GM19397 (cell line): ENCODE results near the gene FAM83C.
"Not testable (repeated sequence)": the region's sequence is repeated elsewhere in the genome, so short reads cannot be mapped to it uniquely, and the experiment has no call there.

Experiments used
- ATAC-seq: cut with Tn5 transposase; IDR thresholded peaks from one replicate; pipeline ENCODE4 v1.9.1; 2021; ENCODE audit warnings: mild to moderate bottlenecking, moderate library complexity; ENCODE audit not compliant: unreplicated experiment

FAM83C gene

GRCh38 chr20:35270021-35270902, 22.0 kb downstream of the FAM83C start:
- ATAC-seq: no peak

DNA sequence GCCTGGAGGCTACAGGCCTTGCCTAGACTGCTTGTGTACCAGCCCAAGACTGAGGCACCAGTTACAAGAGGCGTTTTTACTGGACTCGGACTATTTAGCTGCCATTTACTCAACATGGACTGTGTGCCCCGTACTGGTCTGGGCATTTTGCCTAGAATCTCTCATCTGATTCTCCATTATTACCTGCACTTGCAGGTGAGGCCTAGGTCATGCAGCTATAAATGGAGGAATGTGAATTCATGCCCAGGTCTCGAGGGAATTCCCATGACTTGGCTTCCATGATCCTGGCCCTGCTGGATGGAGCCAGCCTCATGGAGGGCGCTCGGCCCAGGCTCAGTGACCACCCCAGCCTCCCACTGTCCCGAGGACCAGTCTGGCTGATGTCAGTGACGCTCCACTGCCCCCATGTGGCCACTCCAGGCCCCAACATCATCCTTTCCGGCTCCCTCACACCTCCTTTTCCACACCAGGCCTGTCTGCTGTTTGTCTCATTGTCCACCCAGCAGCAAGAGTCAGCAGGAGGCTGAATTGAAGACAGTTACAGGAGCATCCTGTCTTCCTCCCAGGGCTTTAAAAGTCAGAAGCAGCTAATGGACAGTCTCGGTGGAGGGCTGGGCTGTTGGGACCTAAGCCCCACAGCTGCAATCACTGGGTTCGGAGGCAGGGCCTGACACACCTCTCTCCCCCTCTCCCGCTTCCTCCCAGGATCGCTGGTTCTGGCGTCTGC, 23.0 kb downstream of the FAM83C start:
- ATAC-seq: no peak

GRCh38 chr20:35267092-35267491, 25.1 kb downstream of the FAM83C start:
- ATAC-seq: no peak

DNA sequence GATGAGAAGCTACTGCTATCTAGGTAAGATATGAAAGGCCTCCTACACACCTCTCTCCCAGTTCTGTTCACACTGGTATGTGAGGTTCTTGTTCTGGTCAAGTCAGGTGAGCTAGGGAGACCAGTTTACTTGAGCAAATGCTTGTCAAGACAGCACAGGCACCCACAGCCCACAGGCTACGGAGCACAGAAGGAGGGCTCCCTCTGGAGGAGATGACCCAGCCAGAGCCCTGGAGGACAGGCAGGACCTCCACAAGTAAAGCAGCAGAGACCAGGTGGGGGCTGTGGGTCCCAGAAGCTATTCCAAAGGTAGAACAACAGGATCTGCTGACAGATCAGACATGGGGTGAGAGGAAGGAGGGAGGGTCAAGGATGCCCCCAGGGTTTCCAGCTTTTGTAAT, 27.5 kb downstream of the FAM83C start:
- ATAC-seq: no peak

DNA sequence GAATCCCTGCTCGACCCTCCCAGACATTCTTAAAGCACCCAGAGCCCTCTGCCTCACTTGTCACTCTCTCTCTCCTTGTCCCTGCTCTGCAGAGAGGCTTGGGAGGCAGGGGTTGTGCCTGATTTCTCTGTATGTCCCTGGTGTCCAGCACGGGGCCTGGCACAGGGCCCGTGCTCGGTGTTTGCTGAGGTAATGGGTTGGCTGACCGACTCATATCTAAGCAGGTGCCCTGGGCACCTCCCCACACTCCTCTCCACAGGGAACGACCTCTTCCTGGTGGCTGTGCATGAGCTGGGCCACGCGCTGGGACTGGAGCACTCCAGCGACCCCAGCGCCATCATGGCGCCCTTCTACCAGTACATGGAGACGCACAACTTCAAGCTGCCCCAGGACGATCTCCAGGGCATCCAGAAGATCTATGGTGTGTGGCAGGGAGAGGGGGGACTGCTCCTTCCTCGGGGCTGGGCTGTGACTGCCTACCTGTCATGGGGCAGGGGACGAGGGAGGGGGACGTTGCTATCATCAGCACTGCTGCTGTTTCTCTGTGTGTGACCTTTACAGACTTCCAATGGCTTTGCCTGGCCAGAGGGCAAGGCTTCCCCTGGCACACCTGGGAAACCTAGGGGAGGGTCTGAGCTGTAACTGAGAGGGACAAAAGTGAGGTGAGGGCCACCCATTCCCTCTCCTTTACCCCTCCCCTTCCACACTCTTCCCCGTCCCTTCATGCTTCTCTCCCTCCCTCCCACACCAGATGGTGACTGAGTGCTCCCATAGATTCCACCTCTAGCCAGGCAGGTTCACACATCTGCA, 28.5 kb downstream of the FAM83C start:
- ATAC-seq: no peak

DNA sequence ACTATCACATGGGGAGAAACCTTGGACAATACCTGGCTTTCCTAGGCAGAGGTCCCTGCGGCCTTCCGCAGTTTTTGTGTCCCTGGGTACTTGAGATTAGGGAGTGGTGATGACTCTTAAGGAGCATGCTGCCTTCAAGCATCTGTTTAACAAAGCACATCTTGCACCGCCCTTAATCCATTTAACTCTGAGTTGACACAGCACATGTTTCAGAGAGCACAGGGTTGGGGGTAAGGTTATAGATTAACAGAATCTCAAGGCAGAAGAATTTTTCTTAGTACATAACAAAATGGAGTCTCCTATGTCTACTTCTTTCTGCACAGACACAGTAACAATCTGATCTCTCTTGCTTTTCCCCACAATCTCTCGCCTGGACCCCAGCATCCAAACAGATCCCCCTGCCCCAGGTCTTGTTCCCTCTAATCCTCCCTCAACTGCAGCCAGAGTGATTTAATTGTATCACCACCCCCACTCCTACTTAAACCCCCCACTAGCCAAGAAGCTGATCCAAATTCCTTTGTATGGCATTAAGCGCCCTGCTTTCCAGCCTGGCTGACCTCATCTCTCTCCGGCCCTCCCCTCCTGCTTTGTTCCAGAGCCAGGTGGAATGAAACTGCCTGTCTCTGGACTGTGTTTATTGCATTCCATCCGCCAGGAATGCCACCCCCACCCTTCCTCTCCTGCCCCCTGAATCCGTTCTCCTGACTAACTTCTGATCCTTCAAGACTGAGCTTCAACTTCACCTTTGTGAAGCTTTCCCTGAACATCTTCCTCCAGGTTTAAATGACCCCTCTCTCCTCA, 29.3 kb downstream of the FAM83C start:
- ATAC-seq: not testable (repeated sequence)

GRCh38 chr20:35262321-35262720, 29.9 kb downstream of the FAM83C start:
- ATAC-seq: not testable (repeated sequence)

- ATAC-seq: no peak
These were observed 31.8 kb downstream of the FAM83C start for GRCh38 chr20:35260426-35260825.

DNA sequence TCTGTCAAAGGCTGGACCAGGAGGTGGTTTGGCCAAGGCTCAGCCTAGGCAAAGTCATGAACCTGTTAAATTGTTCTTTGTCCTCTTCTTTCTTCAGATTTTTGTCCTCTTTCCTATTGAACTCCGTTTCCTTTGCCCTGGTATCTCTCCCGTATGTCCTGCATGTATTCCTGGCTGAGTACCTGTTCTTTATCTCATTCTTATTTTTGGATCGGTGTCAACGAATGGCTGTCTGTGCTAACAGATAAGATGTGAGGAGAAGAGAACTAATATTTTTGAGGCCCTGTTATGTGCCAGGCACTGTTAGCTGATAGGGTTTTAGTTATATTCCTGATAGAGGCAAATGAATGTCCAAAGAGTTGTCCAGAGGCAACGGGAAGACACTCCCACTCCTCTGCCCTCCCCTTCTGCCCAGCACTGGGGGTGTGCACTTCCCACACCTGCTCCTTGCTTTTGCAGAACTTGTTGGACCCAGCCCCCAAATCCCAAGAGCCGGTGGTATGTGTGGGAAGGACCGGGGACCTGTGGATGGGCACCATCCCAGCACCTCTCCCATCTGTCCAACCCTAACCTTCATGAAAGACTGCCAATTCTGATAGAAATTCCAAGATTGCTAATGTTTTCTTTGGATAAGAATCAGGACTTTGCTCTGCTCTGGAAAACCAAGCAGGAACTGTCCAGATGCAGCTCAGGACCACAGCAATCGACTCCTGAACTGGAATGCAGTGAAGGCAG, 34.9 kb downstream of the FAM83C start:
- no peak for ATAC-seq

- no peak for ATAC-seq
These were observed 37.7 kb downstream of the FAM83C start for GRCh38 chr20:35254448-35254999.

DNA sequence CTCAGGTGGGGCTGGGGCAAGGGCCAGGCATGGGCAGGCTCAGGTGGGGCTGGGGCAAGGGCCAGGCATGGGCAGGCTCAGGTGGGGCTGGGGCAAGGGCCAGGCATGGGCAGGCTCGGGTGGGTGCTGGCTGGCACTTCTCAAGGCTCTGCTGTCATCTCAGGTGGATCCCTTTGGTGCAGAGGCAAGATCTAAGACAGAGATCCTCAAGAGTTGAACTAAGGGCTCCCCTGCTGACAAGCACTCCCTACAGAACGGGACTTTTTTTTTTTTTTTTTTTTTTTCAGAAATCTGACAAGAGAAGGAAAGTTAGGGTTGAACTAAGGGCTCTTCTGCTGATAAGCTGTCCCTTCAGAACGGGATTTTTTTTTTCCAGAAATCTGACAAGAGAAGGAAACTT, 39.2 kb downstream of the FAM83C start:
- ATAC-seq: no peak

- ATAC-seq: not testable (repeated sequence)
These were observed 39.6 kb downstream of the FAM83C start for GRCh38 chr20:35252598-35252997.

- no peak for ATAC-seq
These were observed 40.2 kb downstream of the FAM83C start for GRCh38 chr20:35252037-35252461.

DNA sequence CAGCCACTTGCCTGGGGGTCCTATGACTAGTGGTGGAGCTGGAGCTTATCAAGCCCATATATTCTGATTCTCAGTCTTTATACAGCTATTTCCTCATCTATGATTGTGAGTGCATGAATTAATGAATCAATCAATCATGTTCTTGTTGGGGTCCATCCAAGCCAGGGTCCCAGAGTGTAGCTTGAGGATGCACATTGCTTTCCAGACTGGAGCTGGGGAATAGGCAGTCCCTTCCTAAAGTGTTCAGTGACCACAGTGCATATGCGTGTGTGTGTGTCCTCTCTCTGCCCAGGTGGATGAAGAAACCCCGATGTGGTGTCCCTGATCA, 40.6 kb downstream of the FAM83C start:
- ATAC-seq: no peak

DNA sequence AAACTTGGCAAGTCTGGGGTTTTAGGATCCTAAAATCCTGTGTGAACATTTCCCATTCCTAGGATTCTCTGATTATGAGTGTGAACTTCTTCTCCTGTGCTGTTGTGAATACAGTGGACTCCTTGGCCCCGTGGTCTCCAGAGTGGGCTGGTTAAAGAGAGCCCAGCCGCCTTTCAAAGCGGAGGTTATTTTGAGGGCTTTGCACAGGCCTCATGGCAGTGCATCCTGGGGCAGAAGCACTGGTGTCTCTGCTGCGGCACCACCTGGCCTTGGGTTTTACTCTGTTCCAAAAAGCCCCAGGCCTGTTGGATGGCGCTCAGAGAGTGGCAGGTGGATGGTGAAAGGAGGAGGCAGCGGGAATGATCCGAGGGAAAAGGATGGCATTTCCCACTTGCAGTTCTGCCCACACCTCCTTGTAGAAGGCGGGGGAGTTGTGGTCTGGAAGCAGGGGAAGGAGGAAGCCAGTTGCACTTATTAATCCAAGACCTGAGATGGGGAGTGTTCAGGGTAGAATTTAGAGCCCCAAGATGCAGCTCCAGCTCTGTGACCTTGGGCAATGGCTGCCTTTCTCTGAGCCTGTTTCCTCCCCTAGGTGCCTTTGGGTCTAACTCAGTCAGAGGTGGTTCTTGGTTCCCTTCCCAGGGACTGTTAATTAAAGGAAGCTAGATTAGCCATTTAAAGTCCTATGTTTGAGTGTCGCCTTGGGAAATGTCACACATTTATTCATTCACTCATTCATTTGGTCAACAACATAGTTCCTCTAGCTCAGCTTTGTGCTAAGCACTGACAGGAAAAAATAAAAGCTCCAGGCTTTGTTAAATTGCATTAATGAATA, 43.4 kb downstream of the FAM83C start:
- ATAC-seq: no peak

DNA sequence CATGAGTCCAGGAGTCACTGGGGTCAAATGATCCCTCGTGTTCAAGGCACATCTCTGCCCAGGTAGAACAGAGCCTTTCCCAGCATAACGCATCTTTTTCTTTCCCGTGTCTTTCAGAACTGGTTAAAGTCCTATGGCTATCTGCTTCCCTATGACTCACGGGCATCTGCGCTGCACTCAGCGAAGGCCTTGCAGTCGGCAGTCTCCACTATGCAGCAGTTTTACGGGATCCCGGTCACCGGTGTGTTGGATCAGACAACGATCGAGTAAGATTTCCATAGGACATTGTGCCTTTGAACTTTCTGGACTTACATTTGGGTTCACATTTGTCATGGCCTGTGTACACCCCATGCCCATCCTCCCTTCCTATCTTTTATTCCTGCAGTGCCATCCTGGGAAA, 45.5 kb downstream of the FAM83C start:
- no peak for ATAC-seq

DNA sequence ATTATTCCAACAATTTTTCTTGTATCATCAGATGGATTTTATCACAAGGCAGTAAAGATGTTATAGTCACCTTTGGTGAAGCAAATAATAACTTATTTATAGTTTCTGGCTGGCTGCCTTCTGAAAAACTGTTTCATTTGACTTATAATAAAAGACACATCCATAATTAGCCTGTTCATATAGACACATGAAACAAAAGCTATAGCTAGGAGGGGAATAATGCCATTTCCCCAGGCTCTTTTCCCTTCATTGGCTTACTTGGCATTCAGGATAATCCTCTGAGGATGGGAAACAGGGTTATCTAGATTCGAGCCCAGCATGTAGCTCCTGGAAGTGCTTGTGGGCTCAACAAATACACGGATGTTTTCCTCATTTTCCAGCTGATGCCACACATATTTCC, 48.2 kb downstream of the FAM83C start:
- no peak for ATAC-seq

DNA sequence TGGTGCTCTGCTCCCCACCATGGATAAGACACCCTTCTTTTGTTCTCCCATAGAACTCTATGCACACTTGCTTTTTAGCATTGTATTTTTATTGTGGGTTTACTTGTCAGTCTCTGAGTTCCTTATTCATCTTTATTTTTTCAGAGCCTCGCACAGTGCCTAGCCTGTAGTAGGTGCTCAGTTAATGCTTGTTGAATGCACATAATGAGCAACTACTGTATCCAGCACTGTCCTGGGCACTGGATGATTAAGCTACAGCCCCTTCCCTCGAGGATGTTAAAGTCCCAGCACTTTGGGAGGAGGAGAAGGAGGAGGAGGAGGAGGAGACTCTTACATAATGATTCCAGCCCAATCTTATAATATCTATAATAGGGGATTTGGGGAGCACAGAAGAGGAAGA, 48.9 kb downstream of the FAM83C start:
- ATAC-seq: no peak

DNA sequence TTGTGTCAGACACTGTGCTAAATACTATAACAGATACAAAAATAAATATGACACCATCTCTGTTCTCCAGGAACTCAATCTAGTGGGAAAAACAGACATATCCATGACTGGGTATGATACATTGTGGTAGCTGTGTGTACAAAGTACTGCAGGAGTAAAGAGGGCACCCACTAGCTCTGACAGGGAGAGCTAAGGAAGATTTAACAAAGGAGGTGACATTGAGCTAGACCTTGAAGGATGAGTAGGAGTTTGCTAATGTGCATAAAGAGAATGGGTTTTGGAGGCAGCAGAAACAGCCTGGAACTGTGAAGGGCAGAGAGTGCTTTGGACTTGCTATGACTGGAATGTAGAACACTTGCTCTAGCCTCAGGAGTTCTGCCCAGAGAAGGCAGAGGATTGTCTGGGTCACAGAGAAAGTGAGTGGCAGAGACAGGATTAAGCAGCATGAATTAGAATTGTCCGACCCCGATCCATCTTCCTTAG, 51.4 kb downstream of the FAM83C start:
- no peak for ATAC-seq
